Ascending aorta (tissue), 2 donors: ENCODE measurements around the gene EZH1. TPM values are rescaled to one million over a fixed set of nuclear protein-coding genes. Genes with fewer than 3 reads are reported as not detected.

ENCODE experiments used
- DNase-seq, 2 donors: peaks; one replicate each; pipeline ENCODE4 v3.0.0-alpha.2; 2019; ENCODE audit warnings: low spot score in 2 of 2
- H3K27ac ChIP-seq, 2 donors: fragments of 200-600 bp; sonication (generic); one replicate each; pipeline ENCODE4 v1.5.1; 2016 to 2017; ENCODE audit warnings: mild to moderate bottlenecking in 1 of 2
- H3K27me3 ChIP-seq: fragments of 200-600 bp; sonication (generic); one replicate; pipeline ENCODE4 v1.5.1; 2017
- H3K36me3 ChIP-seq, 2 donors: fragments of 200-600 bp; sonication (generic); one replicate each; pipeline ENCODE4 v1.5.1; 2016
- H3K4me1 ChIP-seq, 2 donors: fragments of 200-600 bp; sonication (generic); one replicate each; pipeline ENCODE4 v1.5.1; 2016 to 2017; ENCODE audit warnings: mild to moderate bottlenecking in 1 of 2
- H3K4me3 ChIP-seq, 2 donors: fragments of 200-600 bp; sonication (generic); one replicate each; pipeline ENCODE4 v1.5.1; 2016 to 2017; ENCODE audit warnings: mild to moderate bottlenecking in 1 of 2
- H3K9me3 ChIP-seq, 2 donors: fragments of 200-600 bp; sonication (generic); one replicate each; pipeline ENCODE4 v1.5.1; 2016
- intact Hi-C: fragments of 100-400 bp; cut with DNase I; formaldehyde crosslinking; loops from one replicate; pipeline ENCODE4 v1.15.1; 2023
- total RNA-seq: library from RNA; depleted of rRNA; stranded (reverse); fragments of >200 nt; gene quantifications from one replicate; pipeline ENCODE4 v1.1.0, GENCODE V29; 2016
- TF ChIP-seq, protein P1 (sequence below), 3 experiments: fragments of 200-600 bp in 2 of 3; fragments of 450-650 bp in 1 of 3; sonication (generic) in 2 of 3; IDR thresholded peaks; one replicate each; pipeline ENCODE4 v1.5.1; 2016 to 2019; ENCODE audit warnings: antibody characterized with exemption in 3 of 3, mild to moderate bottlenecking in 1 of 3, moderate library complexity in 1 of 3

Gene EZH1
- total RNA-seq, 1 donor from 2014 or later: 169 TPM

DNA sequence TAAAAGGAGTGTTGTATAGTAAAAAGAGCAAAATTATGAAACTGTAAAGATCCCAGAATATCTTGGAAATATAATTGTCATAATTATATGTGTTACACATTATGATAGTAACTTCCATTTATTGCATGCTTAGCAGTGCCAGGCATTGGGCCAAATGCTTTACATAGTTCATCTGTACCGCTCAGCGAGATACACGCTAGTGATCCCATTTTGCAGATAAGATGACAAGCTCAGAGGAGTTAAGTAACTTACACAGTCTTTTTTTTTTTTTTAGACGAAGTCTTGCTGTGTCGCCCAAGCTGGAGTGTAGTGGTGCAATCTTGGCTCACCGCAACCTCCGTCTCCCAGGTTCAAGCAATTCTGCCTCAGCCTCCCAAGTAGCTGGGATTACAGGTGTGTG is 6.8 kb upstream of the EZH1 start:
- DNase-seq: no peak
- no peaks in the 10 kb centered on the region for H3K36me3 ChIP-seq
- no peaks in the 10 kb centered on the region for H3K27me3 ChIP-seq
- H3K9me3 ChIP-seq: no peaks in the 10 kb centered on the region
- no peak overlapping the region for H3K27ac ChIP-seq
- H3K4me1 ChIP-seq: no peaks in the 10 kb centered on the region
- intact Hi-C loops: no loop called here
- H3K4me3 ChIP-seq: no peak overlapping the region
- TF ChIP-seq, protein P1, sequence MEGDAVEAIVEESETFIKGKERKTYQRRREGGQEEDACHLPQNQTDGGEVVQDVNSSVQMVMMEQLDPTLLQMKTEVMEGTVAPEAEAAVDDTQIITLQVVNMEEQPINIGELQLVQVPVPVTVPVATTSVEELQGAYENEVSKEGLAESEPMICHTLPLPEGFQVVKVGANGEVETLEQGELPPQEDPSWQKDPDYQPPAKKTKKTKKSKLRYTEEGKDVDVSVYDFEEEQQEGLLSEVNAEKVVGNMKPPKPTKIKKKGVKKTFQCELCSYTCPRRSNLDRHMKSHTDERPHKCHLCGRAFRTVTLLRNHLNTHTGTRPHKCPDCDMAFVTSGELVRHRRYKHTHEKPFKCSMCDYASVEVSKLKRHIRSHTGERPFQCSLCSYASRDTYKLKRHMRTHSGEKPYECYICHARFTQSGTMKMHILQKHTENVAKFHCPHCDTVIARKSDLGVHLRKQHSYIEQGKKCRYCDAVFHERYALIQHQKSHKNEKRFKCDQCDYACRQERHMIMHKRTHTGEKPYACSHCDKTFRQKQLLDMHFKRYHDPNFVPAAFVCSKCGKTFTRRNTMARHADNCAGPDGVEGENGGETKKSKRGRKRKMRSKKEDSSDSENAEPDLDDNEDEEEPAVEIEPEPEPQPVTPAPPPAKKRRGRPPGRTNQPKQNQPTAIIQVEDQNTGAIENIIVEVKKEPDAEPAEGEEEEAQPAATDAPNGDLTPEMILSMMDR (IDR thresholded peaks at IDR 0.05): no peak

DNA sequence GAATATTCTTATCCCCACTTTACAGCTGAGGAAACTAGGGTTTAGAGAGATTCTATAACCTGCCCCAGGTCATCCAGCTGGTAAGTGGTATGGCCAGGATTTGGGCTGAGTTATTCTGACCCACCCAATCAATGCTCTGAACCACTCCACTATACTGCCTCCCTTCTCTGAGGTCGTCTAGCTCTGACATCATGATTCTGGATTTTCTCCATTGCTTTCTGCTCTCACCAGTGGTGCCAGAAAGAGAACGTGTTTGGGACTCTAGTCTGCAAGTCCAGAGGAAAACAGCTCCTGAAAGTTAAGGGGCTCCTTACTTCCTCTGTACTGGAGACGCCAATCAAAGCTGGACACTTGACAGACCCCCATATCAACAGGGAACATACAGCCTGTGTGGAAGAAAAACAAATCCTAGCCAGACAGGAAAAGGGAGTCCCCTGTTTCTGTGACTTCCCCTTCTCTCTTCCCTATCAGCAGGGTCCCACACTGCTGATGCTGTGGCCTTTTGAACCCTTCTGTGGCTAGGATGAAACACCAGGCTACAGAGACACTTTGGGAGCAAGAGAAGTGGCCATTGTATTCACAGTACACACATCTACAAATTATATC is 6.0 kb upstream of the EZH1 start:
- no peak for DNase-seq
- intact Hi-C loops: no loop called here
- no peaks in the 10 kb centered on the region for H3K27me3 ChIP-seq
- TF ChIP-seq, protein P1 (IDR thresholded peaks at IDR 0.05): no peak
- H3K27ac ChIP-seq: peak overlapping the region; percentile 13 to 37
- H3K4me3 ChIP-seq: no peak overlapping the region
- no peaks in the 10 kb centered on the region for H3K9me3 ChIP-seq
- no peaks in the 10 kb centered on the region for H3K36me3 ChIP-seq
- no peaks in the 10 kb centered on the region for H3K4me1 ChIP-seq

DNA sequence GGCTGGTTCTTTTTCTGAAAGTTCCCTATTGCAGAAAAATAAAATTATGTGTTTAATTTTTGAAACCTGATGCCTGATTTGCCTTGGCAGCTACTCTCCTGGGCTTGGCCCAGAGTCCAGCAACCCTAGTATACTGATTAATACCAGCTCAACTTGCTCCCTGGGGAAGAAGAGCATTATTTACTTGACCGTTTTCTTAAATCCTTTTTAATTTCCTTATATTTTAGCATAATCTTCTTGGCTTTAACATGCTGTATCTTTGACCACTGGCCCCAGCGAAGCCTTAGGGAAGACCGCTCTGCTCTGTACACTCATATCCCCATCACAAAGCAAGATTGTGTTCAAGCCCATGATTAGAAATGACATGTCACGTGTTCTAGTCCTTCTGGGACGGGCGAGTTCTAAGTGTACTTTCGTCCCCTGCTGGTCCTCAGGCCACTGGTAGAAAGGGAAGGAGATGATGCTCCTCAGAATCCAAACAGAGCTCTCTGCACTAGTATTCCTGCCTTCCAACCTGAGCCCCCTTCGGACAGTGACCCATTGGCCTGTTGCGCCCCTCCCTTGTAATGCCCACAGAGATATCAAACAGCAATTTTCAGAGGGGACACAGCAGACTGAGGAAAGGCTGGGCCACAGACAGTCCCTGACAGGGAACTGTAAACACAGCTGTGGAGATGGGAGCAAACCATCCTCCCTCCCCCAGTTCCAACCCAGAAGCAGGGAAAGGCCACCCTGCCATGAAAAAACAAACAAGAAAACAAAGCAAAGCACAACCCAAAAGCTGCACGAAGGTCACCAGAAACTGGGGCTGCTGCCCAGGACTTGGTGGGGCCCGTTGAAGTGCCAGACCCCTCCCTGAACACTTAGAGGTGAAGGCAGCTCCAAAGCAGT is 4.3 kb upstream of the EZH1 start:
- H3K36me3 ChIP-seq: no peaks in the 10 kb centered on the region
- DNase-seq: no peak
- peak overlapping the region in 1 of 2 donors; percentile 44 for H3K27ac ChIP-seq
- H3K27me3 ChIP-seq: no peaks in the 10 kb centered on the region
- TF ChIP-seq, protein P1 (IDR thresholded peaks at IDR 0.05): no peak
- H3K9me3 ChIP-seq: no peaks in the 10 kb centered on the region
- H3K4me1 ChIP-seq: peaks cover 0 to 5% of the 10 kb centered on the region in 2 donors
- no peak overlapping the region for H3K4me3 ChIP-seq
- intact Hi-C loops: no loop called here

DNA sequence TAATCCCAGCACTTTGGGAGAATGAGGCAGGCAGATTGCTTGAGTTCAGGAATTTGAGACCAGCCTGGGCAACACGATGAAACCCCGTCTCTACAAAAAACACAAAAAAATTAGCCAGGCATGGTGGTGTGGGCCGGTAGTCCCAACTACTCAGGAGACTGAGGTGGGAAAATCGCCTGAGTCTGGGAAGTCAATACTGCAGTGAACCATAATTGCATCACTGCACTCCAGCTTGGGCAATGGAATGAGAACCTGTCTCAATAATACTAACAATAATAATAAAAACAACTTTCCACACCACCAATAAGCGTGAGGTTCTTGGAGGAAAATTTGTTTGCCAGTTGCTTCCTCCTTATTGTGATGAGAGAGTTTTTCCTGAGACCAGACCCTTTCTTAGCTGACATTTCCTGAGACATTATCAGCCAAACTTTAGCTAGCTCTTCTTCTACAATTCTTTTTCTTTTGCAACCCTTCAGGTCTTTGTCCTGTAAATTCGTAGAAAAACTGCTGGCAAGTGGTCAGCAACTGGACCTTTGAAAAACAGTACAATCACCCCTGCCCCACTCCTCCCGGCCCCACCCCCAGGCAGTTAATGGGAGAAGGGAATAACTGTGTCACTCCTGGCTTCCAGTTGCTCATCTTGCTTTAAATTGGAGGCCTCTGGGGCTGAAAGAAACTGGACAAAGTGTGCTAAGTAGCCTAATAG is 3.5 kb upstream of the EZH1 start:
- intact Hi-C loops: no loop called here
- no peak overlapping the region for H3K4me3 ChIP-seq
- TF ChIP-seq, protein P1 (IDR thresholded peaks at IDR 0.05): no peak
- H3K4me1 ChIP-seq: peaks cover 0 to 9% of the 10 kb centered on the region in 2 donors
- DNase-seq: no peak
- no peaks in the 10 kb centered on the region for H3K36me3 ChIP-seq
- no peaks in the 10 kb centered on the region for H3K27me3 ChIP-seq
- H3K9me3 ChIP-seq: no peaks in the 10 kb centered on the region
- peak overlapping the region in 1 of 2 donors; percentile 44 for H3K27ac ChIP-seq

DNA sequence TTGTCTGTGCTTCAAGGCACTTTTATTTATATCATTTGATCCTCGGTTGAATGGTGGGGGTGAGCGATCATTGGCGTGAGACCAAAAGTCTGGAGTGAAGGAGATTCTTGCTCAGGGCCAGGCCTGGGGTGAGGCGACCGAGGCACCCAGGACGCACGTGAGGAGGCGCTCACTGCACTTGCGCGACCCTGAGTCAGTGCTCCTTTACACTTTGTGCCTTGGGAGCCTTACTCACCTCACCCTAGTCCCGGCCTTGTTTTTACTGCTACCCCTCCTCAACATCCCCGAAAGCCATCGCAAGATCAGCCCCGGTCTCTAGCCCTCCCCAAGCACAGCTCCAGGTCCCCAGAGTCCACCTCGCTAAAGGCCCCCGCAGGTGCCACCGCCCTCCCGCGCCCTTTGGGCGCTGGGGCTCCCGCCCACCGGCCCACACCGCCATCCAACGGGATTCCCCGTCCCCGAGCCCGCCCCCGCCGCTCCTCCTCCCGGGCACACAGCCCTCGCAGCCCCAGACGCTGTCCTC is 496 bp downstream of the EZH1 start:
- H3K36me3 ChIP-seq: no peaks in the 10 kb centered on the region
- peak overlapping the region; percentile 93 to 95 for H3K27ac ChIP-seq
- TF ChIP-seq, protein P1 (IDR thresholded peaks at IDR 0.05): no peak
- no peaks in the 10 kb centered on the region for H3K9me3 ChIP-seq
- DNase-seq: peak; percentile 41 to 81
- H3K27me3 ChIP-seq: no peaks in the 10 kb centered on the region
- peak overlapping the region; percentile 89 to 98 for H3K4me3 ChIP-seq
- peaks cover 0 to 11% of the 10 kb centered on the region in 2 donors for H3K4me1 ChIP-seq
- intact Hi-C loops: loop anchor here (2.0 kb wide), 1 partner anchor 18 kb away; no protein-coding TSS in a partner anchor
